Osteocyte (in vitro differentiated cells): ENCODE results near the gene SPEG. TPM values are rescaled to one million over a fixed set of nuclear protein-coding genes. Genes with fewer than 3 reads are reported as not detected.
"Not testable (repeated sequence)": the region's sequence is repeated elsewhere in the genome, so short reads cannot be mapped to it uniquely, and the experiment has no call there.

Experiments
- DNase-seq: peaks from one replicate; pipeline ENCODE4 v3.0.0; 2021; ENCODE audit warnings: mixed read lengths; ENCODE audit not compliant: unreplicated experiment; ENCODE audit errors: extremely low spot score
- H3K27ac Mint-ChIP-seq: one replicate; pipeline ENCODE4 v1.8.0; 2021; ENCODE audit warnings: mild to moderate bottlenecking, mixed read lengths; ENCODE audit not compliant: unreplicated experiment
- H3K27me3 Mint-ChIP-seq: one replicate; pipeline ENCODE4 v1.8.0; 2021; ENCODE audit warnings: mixed read lengths; ENCODE audit not compliant: unreplicated experiment
- H3K36me3 Mint-ChIP-seq: one replicate; pipeline ENCODE4 v1.8.0; 2021; ENCODE audit warnings: mixed read lengths; ENCODE audit not compliant: unreplicated experiment
- H3K4me1 Mint-ChIP-seq: one replicate; pipeline ENCODE4 v1.8.0; 2021; ENCODE audit warnings: mixed read lengths; ENCODE audit not compliant: unreplicated experiment
- H3K4me3 Mint-ChIP-seq: one replicate; pipeline ENCODE4 v1.8.0; 2021; ENCODE audit warnings: mild to moderate bottlenecking, moderate library complexity, mixed read lengths; ENCODE audit not compliant: unreplicated experiment
- H3K9me3 Mint-ChIP-seq: one replicate; pipeline ENCODE4 v1.8.0; 2021; ENCODE audit warnings: mixed read lengths; ENCODE audit not compliant: unreplicated experiment
- total RNA-seq: library from RNA; stranded (reverse); gene quantifications from 2 replicates; pipeline ENCODE4 v1.2.1, GENCODE V29; 2021
- TF ChIP-seq, protein P1 (sequence below): fragments of 200-600 bp; sonication (generic); IDR thresholded peaks from 2 replicates; pipeline ENCODE4 v1.5.0; 2021; ENCODE audit warnings: antibody characterized with exemption, mild to moderate bottlenecking, moderate library complexity

Gene SPEG
- total RNA-seq, 1 donor from 2014 or later: 30.3 TPM

DNA sequence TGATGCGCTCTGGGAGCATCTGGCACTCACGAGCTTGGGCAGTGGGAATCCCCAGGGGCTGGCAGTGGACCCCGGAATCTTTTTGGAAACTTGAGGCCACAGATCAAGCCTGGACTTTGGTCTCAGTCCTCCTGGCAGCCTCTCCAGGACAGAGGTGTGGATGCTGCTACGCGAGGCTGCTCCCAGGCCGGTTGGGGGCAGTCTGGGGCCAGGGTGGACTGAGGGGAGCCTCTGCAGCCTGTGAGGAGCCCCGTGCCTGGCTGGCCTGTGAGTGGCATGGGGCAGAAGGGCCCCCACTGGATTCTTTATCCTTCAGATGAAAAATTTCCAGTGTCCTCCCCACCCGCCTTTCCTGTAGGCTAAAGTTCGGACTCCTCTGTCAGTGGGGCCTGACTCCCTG is 29.2 kb upstream of the SPEG start:
- Mint-ChIP-seq H3K4me1 (peaks cover 7% of the 10 kb centered on the region), H3K27ac (no peak overlapping the region), H3K4me3 (no peak overlapping the region), H3K27me3 (no peaks in the 10 kb centered on the region), H3K9me3 (no peaks in the 10 kb centered on the region), H3K36me3 (no peaks in the 10 kb centered on the region)
- TF ChIP-seq, protein P1, sequence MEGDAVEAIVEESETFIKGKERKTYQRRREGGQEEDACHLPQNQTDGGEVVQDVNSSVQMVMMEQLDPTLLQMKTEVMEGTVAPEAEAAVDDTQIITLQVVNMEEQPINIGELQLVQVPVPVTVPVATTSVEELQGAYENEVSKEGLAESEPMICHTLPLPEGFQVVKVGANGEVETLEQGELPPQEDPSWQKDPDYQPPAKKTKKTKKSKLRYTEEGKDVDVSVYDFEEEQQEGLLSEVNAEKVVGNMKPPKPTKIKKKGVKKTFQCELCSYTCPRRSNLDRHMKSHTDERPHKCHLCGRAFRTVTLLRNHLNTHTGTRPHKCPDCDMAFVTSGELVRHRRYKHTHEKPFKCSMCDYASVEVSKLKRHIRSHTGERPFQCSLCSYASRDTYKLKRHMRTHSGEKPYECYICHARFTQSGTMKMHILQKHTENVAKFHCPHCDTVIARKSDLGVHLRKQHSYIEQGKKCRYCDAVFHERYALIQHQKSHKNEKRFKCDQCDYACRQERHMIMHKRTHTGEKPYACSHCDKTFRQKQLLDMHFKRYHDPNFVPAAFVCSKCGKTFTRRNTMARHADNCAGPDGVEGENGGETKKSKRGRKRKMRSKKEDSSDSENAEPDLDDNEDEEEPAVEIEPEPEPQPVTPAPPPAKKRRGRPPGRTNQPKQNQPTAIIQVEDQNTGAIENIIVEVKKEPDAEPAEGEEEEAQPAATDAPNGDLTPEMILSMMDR: no peak
- DNase-seq: no peak

DNA sequence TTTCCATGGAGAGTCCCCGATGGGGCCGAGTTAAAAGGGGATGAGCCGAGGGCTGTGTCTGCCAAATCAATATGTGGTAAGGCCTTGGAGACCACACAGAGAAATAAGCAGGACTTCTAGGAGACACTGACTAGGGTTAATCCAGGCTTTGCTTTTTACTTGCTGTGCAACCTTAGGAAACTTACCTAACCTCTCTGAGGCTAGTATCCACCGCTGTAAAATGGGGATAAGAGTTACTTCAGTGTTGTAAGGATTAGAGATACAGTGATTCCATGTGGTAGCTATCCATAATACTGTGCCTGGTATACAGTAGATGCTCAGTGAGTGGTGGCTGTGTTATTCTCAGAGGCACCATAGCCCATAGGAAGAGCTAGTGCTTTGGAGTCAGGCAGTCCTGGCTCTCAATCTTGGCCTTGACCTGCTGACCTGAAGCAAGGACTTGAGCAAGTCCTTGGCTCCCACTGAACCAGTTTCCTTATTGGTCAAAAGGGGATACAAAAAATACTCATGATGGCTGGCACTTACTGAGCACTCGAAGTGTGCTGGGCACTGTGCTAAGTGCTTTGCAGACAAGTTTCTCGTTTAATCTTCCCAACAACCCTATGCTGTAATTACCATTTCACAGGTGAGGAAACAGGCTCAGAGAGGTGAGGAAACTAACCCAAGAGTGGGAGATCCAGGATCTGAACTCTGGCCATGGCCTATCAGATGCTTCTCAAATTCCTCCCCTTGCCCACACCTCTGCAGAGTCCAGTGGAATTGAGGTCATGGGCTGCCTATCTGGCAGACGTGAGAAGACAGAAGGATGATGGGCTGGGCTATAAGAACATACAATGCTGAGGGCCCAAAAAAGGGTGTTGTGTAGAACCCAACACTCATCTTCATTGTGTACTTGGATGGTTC is 28.4 kb upstream of the SPEG start:
- DNase-seq: no peak

DNA sequence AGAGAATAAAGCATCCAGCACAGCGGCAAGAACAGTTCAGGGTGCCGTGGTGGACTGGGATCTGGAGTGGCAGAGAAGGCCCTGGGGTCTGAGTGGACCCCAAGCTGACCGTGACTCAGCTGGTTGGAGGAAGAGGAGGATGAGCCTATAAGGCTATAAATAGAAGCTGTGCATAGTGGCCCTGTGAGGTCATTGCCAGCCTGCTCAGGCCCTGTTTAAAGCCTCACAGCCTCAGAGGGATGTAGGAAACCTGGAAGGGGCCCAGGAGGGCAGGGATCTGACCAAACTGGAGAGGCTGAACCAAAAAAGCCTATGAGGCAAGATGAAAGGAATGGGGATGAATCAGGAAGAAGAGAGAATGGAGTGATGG is 27.8 kb upstream of the SPEG start:
- peak overlapping the region; percentile 25 for H3K27ac Mint-ChIP-seq
- no peaks in the 10 kb centered on the region for H3K27me3 Mint-ChIP-seq
- no peak overlapping the region for H3K4me3 Mint-ChIP-seq
- peaks cover 7% of the 10 kb centered on the region for H3K4me1 Mint-ChIP-seq
- no peaks in the 10 kb centered on the region for H3K36me3 Mint-ChIP-seq
- H3K9me3 Mint-ChIP-seq: no peaks in the 10 kb centered on the region
- DNase-seq: no peak
- TF ChIP-seq, protein P1: no peak

More for the DNA sequence above, 28.4 kb upstream of the SPEG start:
- H3K9me3 Mint-ChIP-seq: no peaks in the 10 kb centered on the region
- no peaks in the 10 kb centered on the region for H3K36me3 Mint-ChIP-seq
- H3K27ac Mint-ChIP-seq: no peak overlapping the region
- H3K27me3 Mint-ChIP-seq: no peaks in the 10 kb centered on the region
- peaks cover 7% of the 10 kb centered on the region for H3K4me1 Mint-ChIP-seq
- TF ChIP-seq, protein P1: no peak
- no peak overlapping the region for H3K4me3 Mint-ChIP-seq

DNA sequence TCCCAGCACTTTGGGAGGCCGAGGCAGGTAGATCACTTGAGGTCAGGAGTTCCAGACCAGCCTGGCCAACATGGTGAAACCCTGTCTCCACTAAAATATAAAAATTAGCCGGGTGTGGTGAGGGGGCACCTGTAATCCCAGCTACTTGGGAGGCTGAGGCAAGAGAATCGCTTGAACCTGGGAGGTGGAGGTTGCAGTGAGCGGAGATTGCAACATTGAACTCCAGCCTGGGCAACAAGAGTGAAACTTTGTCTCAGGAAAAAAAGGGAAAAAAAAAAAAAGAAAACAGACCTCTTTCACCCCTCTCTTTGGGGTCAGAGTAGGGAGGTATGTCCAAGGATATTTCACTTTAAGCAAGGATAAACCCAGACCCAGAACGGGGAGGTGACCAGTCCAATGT is 27.3 kb upstream of the SPEG start:
- not testable (repeated sequence) for H3K27me3 Mint-ChIP-seq, H3K9me3 Mint-ChIP-seq, H3K36me3 Mint-ChIP-seq, DNase-seq, H3K27ac Mint-ChIP-seq, H3K4me1 Mint-ChIP-seq, H3K4me3 Mint-ChIP-seq

DNA sequence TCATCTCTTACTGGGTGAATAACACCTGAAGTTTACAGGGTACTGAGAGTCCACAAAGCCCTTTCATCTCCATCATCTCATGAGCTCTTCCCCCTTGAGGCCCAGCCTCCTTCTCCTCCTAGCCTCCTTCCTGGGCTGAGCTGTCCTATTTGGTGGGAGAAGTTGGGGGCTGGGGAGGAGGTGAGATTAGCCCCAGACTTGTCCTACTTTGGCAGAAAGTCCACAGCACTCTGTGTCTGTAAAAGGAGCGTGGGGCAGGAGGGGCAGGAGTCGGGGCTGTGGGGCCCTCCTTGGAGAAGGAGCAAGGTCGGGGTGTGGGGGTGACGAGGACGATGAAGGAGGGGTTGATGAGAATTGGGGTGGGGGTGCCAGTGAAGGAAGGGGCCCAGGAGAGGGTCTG is 26.4 kb upstream of the SPEG start:
- Mint-ChIP-seq H3K4me1 (peaks cover 7% of the 10 kb centered on the region), H3K36me3 (no peaks in the 10 kb centered on the region), H3K9me3 (peaks cover 4% of the 10 kb centered on the region), H3K27ac (no peak overlapping the region), H3K27me3 (peaks cover 4% of the 10 kb centered on the region), H3K4me3 (no peak overlapping the region)
- no peak for DNase-seq
- TF ChIP-seq, protein P1: no peak
